GM12878 (cell line): ENCODE data around the gene VASH2. TPM values are rescaled to one million over a fixed set of nuclear protein-coding genes. Genes with fewer than 3 reads are reported as not detected.

Experiments
- ATAC-seq: fragments of 200-7000 bp; cut with Tn5 transposase; 3 replicates; pipeline ENCODE4 v1.9.1; 2020; ENCODE audit warnings: mild to moderate bottlenecking, moderate library complexity
- BruUV-seq: library from RNA; stranded (reverse); fragments of 400-500 nt; replicated peaks from 2 replicates; lab custom pipeline; 2021; lab: Mats Ljungman, UMichigan
- CTCF ChIA-PET: fragments of 300-600 bp; sonication (Branson Sonifier 250); formaldehyde crosslinking; extraction: SDS; loops from one replicate; lab custom pipeline; 2021; ENCODE audit warnings: inconsistent platforms; lab: Yijun Ruan, JAX
- POLR2A ChIA-PET: fragments of 350-600 bp; formaldehyde crosslinking; extraction: SDS; loops from one replicate; lab custom pipeline; 2021; ENCODE audit warnings: inconsistent platforms; lab: Charles Lee
- RAD21 ChIA-PET: fragments of 300-600 bp; sonication (Branson Sonifier 250); formaldehyde crosslinking; loops from one replicate; lab custom pipeline; 2023; ENCODE audit warnings: antibody characterized with exemption; ENCODE audit not compliant: unreplicated experiment; lab: Charles Lee
- SMC1A ChIA-PET: fragments of 300-600 bp; sonication (Branson Sonifier 250); formaldehyde crosslinking; loops from one replicate; lab custom pipeline; 2023; ENCODE audit not compliant: unreplicated experiment, uncharacterized antibody; lab: Charles Lee
- DNase-seq: peaks from one replicate; pipeline ENCODE4 v3.0.0-alpha.2; 2011; ENCODE audit warnings: low read depth, low spot score
- FAIRE-seq: peaks from 3 replicates; lab custom pipeline; 2011; peaks lifted over from hg19 to GRCh38; lab: Jason Lieb, UNC
- H2AFZ ChIP-seq: 2 replicates; pipeline ENCODE4 v1.6.0; 2011; ENCODE audit warnings: low read depth, low read length, control low read depth; ENCODE audit not compliant: control insufficient read depth
- H3K27ac ChIP-seq: 2 replicates; pipeline ENCODE4 v1.5.1; 2011; ENCODE audit warnings: control low read depth; ENCODE audit not compliant: control insufficient read depth, insufficient read depth
- H3K27me3 ChIP-seq, 2 experiments: replicated peaks in 1 of 2; 2 replicates each; pipeline versions ENCODE4 v1.6.0 to v1.6.1; 2011; ENCODE audit warnings: low read length in 1 of 2; ENCODE audit not compliant: control insufficient read depth in 2 of 2, insufficient read depth in 2 of 2
- H3K36me3 ChIP-seq, 2 experiments: 2 replicates each; pipeline ENCODE4 v1.5.1; 2011; ENCODE audit warnings: low read length in 1 of 2; ENCODE audit not compliant: control insufficient read depth in 2 of 2, insufficient read depth in 2 of 2
- H3K4me1 ChIP-seq: 2 replicates; pipeline ENCODE4 v1.6.1; 2011; ENCODE audit warnings: mild to moderate bottlenecking, low read length, moderate library complexity, mixed read lengths; ENCODE audit not compliant: control insufficient read depth, insufficient read depth
- H3K4me2 ChIP-seq: 2 replicates; pipeline ENCODE4 v1.6.0; 2011; ENCODE audit warnings: control low read depth; ENCODE audit not compliant: control insufficient read depth, insufficient read depth
- H3K4me3 ChIP-seq: fragments of 200-600 bp; sonication (generic); 2 replicates; pipeline ENCODE4 v1.5.1; 2016
- H3K79me2 ChIP-seq: 2 replicates; pipeline ENCODE4 v1.6.0; 2011; ENCODE audit warnings: low read length; ENCODE audit not compliant: control insufficient read depth, insufficient read depth
- H3K9ac ChIP-seq: 2 replicates; pipeline ENCODE4 v1.8.0; 2011; ENCODE audit warnings: low read length, control low read depth, mixed read lengths; ENCODE audit not compliant: control insufficient read depth, insufficient read depth
- H3K9me3 ChIP-seq: replicated peaks from 3 replicates; pipeline ENCODE4 v1.5.1; 2011; ENCODE audit warnings: mild to moderate bottlenecking, low read length; ENCODE audit not compliant: control insufficient read depth, insufficient read depth
- H4K20me1 ChIP-seq: 2 replicates; pipeline ENCODE4 v1.6.0; 2011; ENCODE audit not compliant: control insufficient read depth, insufficient read depth
- BMI1 ChIP-seq: fragments of 450-650 bp; IDR thresholded peaks from 2 replicates; pipeline ENCODE4 v1.6.1; 2016; ENCODE audit warnings: mild to moderate bottlenecking, moderate library complexity, borderline replicate concordance
- CREM ChIP-seq: IDR thresholded peaks from 2 replicates; pipeline ENCODE4 v1.6.1; 2014; ENCODE audit warnings: antibody characterized with exemption, low read depth
- IKZF1 ChIP-seq: fragments of 450-650 bp; conservative IDR thresholded peaks from 2 replicates; pipeline ENCODE4 v1.6.1; 2017; ENCODE audit warnings: antibody characterized with exemption, mild to moderate bottlenecking
- JUNB ChIP-seq: IDR thresholded peaks from 2 replicates; pipeline ENCODE4 v1.6.1; 2016; ENCODE audit warnings: antibody characterized with exemption, mild to moderate bottlenecking
- MTA2 ChIP-seq: fragments of 450-650 bp; IDR thresholded peaks from 2 replicates; pipeline ENCODE4 v1.6.1; 2016; ENCODE audit warnings: low read depth, mild to moderate bottlenecking, moderate library complexity
- MYB ChIP-seq: fragments of 150-350 bp; IDR thresholded peaks from 2 replicates; pipeline ENCODE4 v1.6.1; 2014; ENCODE audit warnings: mild to moderate bottlenecking, low read depth, low read length, borderline replicate concordance
- NR2F1 ChIP-seq: fragments of 450-650 bp; conservative IDR thresholded peaks from 2 replicates; pipeline ENCODE4 v1.6.1; 2017; ENCODE audit warnings: mild to moderate bottlenecking
- TAF1 ChIP-seq: IDR thresholded peaks from 2 replicates; pipeline ENCODE4 v1.6.1; 2011; ENCODE audit warnings: mild to moderate bottlenecking, low read depth, low read length, borderline replicate concordance
- YY1 ChIP-seq: IDR thresholded peaks from 2 replicates; pipeline ENCODE4 v1.6.1; 2011; ENCODE audit warnings: low read depth, mild to moderate bottlenecking, low read length
- ZBED1 ChIP-seq: IDR thresholded peaks from 2 replicates; pipeline ENCODE4 v1.6.1; 2016; ENCODE audit warnings: borderline replicate concordance
- ZBTB11 ChIP-seq: fragments of 450-650 bp; formaldehyde crosslinking; IDR thresholded peaks from 2 replicates; pipeline ENCODE4 v1.5.0; 2022; ENCODE audit warnings: mild to moderate bottlenecking, missing genetic modification characterization
- WGBS: methylation state at CpG from one replicate; pipeline ENCODE4 v1.1.6; 2016; ENCODE audit warnings: low lambda C conversion rate; ENCODE audit not compliant: insufficient replicate concordance, insufficient coverage; ENCODE audit errors: missing lambda C conversion rate; 5-methylcytosine and 5-hydroxymethylcytosine counted together
- in situ Hi-C: fragments of 300-500 bp; cut with MboI; formaldehyde crosslinking; loops from 9 replicates; pipeline ENCODE4 v1.14.3; 2018; ENCODE audit warnings: mixed read lengths
- intact Hi-C: fragments of 100-400 bp; cut with micrococcal nuclease; formaldehyde crosslinking; loops from one replicate; pipeline ENCODE4 v1.14.2; 2022; ENCODE audit not compliant: unreplicated experiment
- polyA plus RNA-seq, 11 experiments: library from polyadenylated mRNA; depleted of rRNA in 4 of 11; unstranded in 6 of 11; stranded (reverse) in 5 of 11; fragments of >200 nt; fragmentation: Nextera tagmentation in 4 of 11; fragmentation: Illumina TruSeq in 1 of 11; extraction: Ambion mirVana in 4 of 11; extraction: Trizol in 1 of 11; gene quantifications; 1 replicate in 1 of 11; 2 replicates in 10 of 11; pipeline versions ENCODE4 v1.2.1 to v1.2.3, GENCODE V29; 2011 to 2016; ENCODE audit warnings: inconsistent platforms in 2 of 11, missing spikeins in 2 of 11, low read depth in 1 of 11
- total RNA-seq, 4 experiments: library from RNA; depleted of rRNA in 3 of 4; stranded (reverse); fragments of >200 nt in 3 of 4; fragmentation: Illumina TruSeq in 1 of 4; extraction: Trizol in 1 of 4; gene quantifications; 2 replicates each; pipeline versions ENCODE4 v1.2.1 to v1.2.3, GENCODE V29; 2013 to 2021
- TF ChIP-seq, protein P1 (sequence below): fragments of 450-650 bp; IDR thresholded peaks from 2 replicates; pipeline ENCODE4 v1.6.1; 2017; ENCODE audit warnings: mild to moderate bottlenecking, moderate library complexity
- TF ChIP-seq, protein P2 (sequence below): fragments of 450-650 bp; IDR thresholded peaks from 2 replicates; pipeline ENCODE4 v1.6.1; 2016; ENCODE audit warnings: mild to moderate bottlenecking

VASH2 gene
- total and polyA plus RNA-seq, 10 of the 15 experiments (the other 5 are each of a cell fraction or from before 2014, with no cell fraction given), result 5.4 to 29.7 (median 21.7) TPM

- Histone ChIP-seq H3K4me3 (no peak overlapping the region), H3K27ac (peak overlapping the region; percentile 93), H3K36me3 (peaks cover 8 to 11% of the 10 kb centered on the region in 2 experiments), H3K4me1 (peaks cover 56% of the 10 kb centered on the region), H3K4me2 (peak overlapping the region; percentile 64), H3K27me3 (no peaks in the 10 kb centered on the region), H2AFZ (0 out of 2 replicates have a peak overlapping the region, but pooled peaks have one; percentile 12), H3K79me2 (peaks cover 4% of the 10 kb centered on the region; the same call in 1 of the 2 replicates), H3K9me3 (no peaks in the 10 kb centered on the region), H4K20me1 (no peaks in the 10 kb centered on the region), H3K9ac (peak overlapping the region; percentile 53; the same call in 1 of the 2 replicates)
- ChIA-PET CTCF (interaction anchor here (0.8 to 8.0 kb wide), 9 partner anchors 12 to 163 kb away, joined by 3 to 61 read pairs (median 7); no protein-coding TSS in a partner anchor), POLR2A (interaction anchor here (1.0 to 6.1 kb wide), 8 partner anchors 9 to 37 kb away, joined by 3 to 71 read pairs (median 10); partner anchors contain the start of gene VASH2), SMC1A (interaction anchor here (0.9 to 7.8 kb wide), 11 partner anchors 12 to 163 kb away, joined by 3 to 86 read pairs (median 4); partner anchors contain the start of gene FLVCR1), RAD21 (interaction anchor here (0.9 to 7.3 kb wide), 14 partner anchors 10 to 184 kb away, joined by 3 to 73 read pairs (median 5); no protein-coding TSS in a partner anchor)
- intact Hi-C loops (loop anchor here (2.0 to 5.0 kb wide), 2 partner anchors 23 to 301 kb away; no protein-coding TSS in a partner anchor), in situ Hi-C loops (no loop called here)
- 17% methylated on average over 16 of the region's 16 CpGs for WGBS
- no TSS peak for BruUV-seq
- DNase-seq (peak; percentile 59), ATAC-seq (peak; percentile 52), FAIRE-seq (no peak)
- TF ChIP-seq ZBED1 (peak; percentile 81; the same call in 1 of the 2 replicates), MTA2 (peak; percentile 34), IKZF1 (peak; percentile 39; the same call in 1 of the 2 replicates), MYB (peak; percentile 76; the same call in 1 of the 2 replicates), CREM (peak; percentile 80), JUNB (peak; percentile 93), NR2F1 (peak; percentile 43), TAF1 (no peak), BMI1 (peak; percentile 22; the same call in 1 of the 2 replicates), ZBTB11 (CRISPR knock-in tag) (no peak), YY1 (peak; percentile 47; the same call in 1 of the 2 replicates)
- TF ChIP-seq, protein P1, sequence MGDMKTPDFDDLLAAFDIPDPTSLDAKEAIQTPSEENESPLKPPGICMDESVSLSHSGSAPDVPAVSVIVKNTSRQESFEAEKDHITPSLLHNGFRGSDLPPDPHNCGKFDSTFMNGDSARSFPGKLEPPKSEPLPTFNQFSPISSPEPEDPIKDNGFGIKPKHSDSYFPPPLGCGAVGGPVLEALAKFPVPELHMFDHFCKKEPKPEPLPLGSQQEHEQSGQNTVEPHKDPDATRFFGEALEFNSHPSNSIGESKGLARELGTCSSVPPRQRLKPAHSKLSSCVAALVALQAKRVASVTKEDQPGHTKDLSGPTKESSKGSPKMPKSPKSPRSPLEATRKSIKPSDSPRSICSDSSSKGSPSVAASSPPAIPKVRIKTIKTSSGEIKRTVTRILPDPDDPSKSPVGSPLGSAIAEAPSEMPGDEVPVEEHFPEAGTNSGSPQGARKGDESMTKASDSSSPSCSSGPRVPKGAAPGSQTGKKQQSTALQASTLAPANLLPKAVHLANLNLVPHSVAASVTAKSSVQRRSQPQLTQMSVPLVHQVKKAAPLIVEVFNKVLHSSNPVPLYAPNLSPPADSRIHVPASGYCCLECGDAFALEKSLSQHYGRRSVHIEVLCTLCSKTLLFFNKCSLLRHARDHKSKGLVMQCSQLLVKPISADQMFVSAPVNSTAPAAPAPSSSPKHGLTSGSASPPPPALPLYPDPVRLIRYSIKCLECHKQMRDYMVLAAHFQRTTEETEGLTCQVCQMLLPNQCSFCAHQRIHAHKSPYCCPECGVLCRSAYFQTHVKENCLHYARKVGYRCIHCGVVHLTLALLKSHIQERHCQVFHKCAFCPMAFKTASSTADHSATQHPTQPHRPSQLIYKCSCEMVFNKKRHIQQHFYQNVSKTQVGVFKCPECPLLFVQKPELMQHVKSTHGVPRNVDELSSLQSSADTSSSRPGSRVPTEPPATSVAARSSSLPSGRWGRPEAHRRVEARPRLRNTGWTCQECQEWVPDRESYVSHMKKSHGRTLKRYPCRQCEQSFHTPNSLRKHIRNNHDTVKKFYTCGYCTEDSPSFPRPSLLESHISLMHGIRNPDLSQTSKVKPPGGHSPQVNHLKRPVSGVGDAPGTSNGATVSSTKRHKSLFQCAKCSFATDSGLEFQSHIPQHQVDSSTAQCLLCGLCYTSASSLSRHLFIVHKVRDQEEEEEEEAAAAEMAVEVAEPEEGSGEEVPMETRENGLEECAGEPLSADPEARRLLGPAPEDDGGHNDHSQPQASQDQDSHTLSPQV, result 0 out of 2 replicates have a peak, but pooled peaks have one; percentile 8
- TF ChIP-seq, protein P2, sequence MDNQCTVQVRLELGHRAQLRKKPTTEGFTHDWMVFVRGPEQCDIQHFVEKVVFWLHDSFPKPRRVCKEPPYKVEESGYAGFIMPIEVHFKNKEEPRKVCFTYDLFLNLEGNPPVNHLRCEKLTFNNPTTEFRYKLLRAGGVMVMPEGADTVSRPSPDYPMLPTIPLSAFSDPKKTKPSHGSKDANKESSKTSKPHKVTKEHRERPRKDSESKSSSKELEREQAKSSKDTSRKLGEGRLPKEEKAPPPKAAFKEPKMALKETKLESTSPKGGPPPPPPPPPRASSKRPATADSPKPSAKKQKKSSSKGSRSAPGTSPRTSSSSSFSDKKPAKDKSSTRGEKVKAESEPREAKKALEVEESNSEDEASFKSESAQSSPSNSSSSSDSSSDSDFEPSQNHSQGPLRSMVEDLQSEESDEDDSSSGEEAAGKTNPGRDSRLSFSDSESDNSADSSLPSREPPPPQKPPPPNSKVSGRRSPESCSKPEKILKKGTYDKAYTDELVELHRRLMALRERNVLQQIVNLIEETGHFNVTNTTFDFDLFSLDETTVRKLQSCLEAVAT, result no peak
These were observed 27.7 kb downstream of the VASH2 start for GRCh38 chr1:212977781-212978645.
